H54 (cell line): ENCODE measurements around the gene ELOA.
"Not testable (repeated sequence)": the region's sequence is repeated elsewhere in the genome, so short reads cannot be mapped to it uniquely, and the experiment has no call there.

Experiments
- DNase-seq: peaks from one replicate; pipeline ENCODE4 v3.0.0; 2011; ENCODE audit warnings: low spot score, mixed read lengths; ENCODE audit not compliant: insufficient read length
- FAIRE-seq: peaks from 3 replicates; lab custom pipeline; 2011; peaks lifted over from hg19 to GRCh38; lab: Jason Lieb, UNC
- POLR2A ChIP-seq: IDR thresholded peaks from 2 replicates; pipeline ENCODE4 v1.6.1; 2011; ENCODE audit warnings: low read depth, mild to moderate bottlenecking, low read length

The ELOA gene

DNA sequence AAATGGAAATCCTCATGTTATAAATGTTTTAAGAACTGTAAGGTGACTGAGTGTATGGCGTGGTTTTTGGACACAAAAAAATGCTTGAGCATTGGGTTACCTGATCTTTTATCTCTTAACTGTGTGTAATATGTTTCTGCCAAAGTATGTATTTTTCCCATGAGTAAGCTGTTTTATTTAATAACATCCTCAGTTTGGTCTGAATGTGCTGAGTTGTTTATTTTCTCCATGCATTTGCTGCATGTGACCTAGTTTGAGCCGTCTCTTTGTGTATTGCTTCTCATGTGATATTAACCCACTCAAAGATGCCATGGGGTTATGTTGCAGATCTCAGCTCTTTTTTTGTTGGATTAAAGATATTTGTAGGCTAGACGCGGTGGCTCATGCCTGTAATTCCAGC, 41.6 kb downstream of the ELOA start:
- TF ChIP-seq POLR2A: no peak
- DNase-seq (no peak), FAIRE-seq (no peak)

DNA sequence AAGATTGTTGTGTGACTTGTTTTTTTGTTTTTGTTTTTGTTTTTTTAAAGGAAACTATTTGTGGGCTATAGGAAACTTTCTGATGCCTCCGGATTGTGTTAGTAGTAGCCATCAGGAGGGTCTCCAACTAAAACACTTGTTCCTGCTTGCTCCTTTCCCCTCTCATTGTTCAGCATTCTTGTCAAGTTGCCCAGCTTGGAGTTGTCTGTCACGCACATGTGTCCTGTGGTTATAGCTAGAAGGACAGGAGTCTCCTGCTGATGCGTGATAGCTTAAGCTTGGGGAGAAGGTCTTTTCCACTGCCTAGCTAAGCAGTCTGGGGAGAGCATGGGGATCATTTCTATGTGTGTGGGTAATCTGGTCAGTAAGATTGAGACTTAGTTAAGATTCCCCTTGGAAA, 44.4 kb downstream of the ELOA start:
- no peak for FAIRE-seq
- no peak for DNase-seq
- TF ChIP-seq POLR2A: no peak

DNA sequence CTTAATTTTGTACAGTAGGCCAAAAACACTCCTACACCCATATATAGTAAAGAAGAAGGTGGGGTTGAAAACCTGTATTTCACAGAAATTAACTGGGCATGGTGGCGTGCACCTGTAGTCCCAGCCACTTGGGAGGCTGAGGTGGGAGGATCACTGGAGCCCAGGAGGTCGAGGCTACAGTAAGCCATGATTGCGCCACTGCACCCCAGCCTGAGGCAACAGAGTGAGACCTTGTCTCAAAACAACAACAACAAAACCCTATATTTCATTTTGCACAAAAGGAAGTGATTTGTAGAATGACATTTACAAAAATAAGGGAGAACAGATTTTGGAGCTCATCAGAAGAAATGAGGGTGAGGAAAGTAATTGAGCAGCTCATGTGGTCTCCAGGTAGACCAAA, 45.4 kb downstream of the ELOA start:
- no peak for TF ChIP-seq POLR2A
- FAIRE-seq: no peak

DNA sequence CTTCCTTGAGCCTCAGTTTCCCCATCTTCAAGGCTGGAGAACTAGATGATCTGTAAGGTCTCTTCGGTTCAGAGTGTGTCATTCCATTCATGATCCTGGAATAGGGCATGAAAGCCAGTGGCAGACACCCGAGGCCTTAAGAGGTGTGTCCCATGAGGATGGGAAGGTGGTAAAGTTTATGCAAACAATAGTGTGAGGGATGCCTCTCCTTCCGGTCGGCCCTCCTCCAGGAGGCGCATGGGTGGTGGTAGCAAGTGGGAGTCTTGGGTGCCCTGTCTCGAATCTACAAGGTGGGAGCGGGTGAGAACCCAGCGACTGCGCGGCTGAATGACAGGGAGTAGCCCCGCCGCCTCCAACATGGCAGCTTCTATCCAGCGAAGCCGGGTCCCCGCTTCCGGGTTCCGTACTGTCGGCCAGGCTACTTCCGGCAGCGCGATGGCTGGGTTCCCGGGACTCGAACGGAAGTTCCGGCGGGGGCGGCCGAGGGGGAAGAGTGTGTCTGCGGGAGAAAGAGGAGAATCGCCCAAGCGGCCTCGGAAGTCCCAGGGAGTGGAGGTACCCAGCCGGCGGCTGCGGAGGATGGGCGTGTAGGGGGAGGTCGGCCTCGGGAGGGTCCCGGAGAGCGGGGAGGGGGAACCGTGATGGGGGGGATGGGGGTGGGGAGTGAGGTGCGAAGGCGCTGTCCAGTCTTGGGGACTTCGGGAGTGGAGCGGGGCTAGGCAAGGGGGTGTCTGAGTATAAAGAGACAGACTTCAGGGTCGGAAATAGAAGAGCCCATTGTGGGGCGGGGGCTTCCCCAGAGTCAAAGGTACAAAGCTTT, 47.6 kb downstream of the ELOA start, which contains the start of gene LYPLA2:
LYPLA2 (plus strand) TSS at position 450 of the 820 bp plus-strand sequence. CDS start 1,538 bp downstream, outside the sequence.
- TF ChIP-seq POLR2A: peak; percentile 42; the same call in 1 of the 2 replicates
- no peak for FAIRE-seq
- peak; percentile 73 for DNase-seq

More for the DNA sequence above, 45.4 kb downstream of the ELOA start:
- DNase-seq: no peak

DNA sequence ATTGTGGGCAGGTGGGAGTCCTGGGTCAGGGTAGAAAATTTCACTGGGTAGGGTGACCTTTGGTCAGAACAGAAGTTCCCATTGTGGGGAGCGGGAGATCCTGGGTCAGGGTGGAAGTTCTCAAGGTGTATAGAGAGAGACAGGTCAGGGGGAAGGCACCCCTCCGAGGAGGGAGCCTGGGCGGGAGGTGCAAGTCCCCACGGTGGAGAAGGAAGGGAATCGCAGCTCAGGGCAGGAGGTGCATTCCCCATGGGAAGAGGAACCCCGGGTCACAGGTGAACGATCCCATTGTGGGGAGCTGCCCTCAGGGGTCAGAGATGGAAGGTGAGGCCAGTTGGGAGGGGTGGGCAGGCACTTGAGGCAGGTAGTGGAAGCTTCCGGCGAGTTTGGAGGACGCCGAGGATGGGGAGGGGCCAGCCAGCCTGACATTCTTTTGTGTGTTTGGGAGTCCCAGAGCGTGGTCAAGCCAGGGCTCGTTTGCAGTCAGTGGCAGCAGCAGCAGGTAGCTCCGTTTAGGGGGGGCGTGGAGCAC, 48.3 kb downstream of the ELOA start:
- no peak for FAIRE-seq
- DNase-seq: no peak
- TF ChIP-seq POLR2A: no peak

DNA sequence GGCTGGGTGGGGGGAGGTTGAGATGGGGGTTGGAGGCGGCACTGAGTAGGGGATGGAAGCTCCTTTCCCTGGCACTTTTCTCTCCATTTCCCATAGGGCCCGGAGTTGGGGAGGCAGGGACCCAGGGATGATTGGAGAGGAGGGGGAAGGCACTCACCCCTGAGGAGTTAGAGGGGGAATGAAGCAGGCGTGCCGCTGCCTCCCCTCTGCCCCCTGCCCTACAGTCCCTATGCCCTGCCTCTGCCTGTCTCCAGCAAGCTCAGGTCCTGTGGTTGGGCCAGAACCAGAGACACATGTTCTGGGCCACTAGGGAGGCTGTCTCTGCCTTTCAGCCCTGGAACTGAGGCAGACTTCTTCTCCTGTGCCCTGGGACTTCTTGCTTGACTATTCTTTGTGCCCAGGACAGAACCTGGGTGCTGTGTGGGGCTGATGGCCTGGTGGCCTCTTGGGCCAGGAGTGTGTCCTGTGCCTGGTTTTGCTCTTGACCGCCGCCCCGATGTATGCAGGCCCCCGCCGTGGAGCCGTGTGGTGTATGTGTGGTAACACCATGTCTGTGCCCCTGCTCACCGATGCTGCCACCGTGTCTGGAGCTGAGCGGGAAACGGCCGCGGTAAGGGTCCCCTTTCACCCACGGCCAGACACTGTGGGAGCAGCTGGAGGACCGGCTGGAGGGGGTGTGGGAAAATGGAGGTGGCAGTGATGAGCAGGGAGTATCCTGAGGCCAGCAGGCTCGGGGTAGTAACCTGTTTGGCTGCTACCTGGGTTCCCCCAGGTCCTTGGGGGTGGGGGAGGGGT, 49.1 kb downstream of the ELOA start:
- DNase-seq (no peak), FAIRE-seq (no peak)
- TF ChIP-seq POLR2A: no peak

DNA sequence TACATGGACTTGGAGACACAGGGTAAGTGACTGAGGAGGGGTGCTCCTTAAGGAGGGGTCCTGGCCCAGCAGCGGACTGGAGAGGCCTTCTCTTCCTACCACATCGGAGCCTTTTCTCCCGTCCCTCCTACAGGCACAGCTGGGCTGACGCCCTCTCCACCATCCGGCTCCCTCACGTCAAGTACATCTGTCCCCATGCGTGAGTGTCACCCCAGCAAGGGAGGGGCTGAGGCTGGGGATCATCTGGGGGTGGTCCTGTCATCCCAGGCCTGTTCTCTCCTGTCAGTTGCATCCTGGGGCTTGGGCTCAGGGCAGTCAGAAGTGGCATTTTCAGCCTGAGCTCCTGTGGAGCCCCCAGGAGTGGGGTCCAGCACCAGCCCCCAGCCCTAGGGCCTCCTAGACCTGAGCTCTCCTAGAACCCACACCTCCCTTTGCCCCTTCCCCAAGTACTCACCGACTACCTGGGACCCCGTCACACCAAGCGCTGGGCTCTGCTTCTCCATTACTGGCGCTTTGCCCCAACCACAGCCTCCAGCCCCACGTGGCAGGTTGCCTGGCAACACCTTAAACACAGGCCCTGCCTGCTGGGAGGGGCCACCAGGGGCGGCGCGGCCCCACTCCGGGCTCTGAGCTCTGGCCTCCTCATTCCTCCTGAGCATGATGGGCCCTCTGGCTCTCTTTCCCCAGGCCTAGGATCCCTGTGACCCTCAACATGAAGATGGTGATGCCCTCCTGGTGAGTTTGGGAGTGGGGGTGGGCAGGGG, 49.9 kb downstream of the ELOA start:
- FAIRE-seq: no peak

DNA sequence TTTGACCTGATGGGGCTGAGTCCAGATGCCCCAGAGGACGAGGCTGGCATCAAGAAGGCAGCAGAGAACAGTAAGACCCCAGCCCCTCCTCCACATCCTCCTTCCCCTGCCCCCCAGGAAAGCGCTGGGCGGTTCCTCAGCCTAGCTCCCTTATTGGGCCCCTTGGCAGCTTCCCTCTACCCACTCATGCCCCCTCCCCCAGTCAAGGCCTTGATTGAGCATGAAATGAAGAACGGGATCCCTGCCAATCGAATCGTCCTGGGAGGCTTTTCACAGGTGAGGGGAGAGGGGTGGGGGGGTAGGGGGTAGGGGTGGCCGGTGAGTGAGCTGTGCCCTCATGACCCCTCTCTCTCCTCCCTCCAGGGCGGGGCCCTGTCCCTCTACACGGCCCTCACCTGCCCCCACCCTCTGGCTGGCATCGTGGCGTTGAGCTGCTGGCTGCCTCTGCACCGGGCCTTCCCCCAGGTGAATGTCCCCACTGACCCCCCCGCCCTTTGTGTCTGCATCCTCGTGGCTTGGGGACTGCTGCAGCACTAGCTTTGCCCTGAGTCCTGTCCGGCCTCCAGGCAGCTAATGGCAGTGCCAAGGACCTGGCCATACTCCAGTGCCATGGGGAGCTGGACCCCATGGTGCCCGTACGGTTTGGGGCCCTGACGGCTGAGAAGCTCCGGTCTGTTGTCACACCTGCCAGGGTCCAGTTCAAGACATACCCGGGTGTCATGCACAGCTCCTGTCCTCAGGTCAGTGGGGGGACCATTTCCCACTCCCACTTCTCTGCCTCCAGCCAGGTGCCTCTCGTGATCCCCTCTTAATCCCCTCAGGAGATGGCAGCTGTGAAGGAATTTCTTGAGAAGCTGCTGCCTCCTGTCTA, 50.8 kb downstream of the ELOA start:
- DNase-seq (no peak), FAIRE-seq (no peak)
- TF ChIP-seq POLR2A: no peak

More for the DNA sequence above, 49.9 kb downstream of the ELOA start:
- DNase-seq: no peak
- TF ChIP-seq POLR2A: no peak

DNA sequence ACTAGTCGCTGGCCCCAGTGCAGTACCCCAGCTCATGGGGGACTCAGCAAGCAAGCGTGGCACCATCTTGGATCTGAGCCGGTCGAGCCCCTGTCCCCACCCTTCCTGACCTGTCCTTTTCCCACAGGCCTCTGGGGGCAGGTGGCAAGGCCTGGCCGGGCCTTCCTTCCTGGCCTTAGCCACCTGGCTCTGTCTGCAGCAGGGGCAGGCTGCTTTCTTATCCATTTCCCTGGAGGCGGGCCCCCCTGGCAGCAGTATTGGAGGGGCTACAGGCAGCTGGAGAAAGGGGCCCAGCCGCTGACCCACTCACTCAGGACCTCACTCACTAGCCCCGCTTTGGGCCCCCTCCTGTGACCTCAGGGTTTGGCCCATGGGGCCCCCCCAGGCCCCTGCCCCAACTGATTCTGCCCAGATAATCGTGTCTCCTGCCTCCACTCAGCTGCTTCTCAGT, 51.5 kb downstream of the ELOA start:
- not testable (repeated sequence) for FAIRE-seq, DNase-seq

DNA sequence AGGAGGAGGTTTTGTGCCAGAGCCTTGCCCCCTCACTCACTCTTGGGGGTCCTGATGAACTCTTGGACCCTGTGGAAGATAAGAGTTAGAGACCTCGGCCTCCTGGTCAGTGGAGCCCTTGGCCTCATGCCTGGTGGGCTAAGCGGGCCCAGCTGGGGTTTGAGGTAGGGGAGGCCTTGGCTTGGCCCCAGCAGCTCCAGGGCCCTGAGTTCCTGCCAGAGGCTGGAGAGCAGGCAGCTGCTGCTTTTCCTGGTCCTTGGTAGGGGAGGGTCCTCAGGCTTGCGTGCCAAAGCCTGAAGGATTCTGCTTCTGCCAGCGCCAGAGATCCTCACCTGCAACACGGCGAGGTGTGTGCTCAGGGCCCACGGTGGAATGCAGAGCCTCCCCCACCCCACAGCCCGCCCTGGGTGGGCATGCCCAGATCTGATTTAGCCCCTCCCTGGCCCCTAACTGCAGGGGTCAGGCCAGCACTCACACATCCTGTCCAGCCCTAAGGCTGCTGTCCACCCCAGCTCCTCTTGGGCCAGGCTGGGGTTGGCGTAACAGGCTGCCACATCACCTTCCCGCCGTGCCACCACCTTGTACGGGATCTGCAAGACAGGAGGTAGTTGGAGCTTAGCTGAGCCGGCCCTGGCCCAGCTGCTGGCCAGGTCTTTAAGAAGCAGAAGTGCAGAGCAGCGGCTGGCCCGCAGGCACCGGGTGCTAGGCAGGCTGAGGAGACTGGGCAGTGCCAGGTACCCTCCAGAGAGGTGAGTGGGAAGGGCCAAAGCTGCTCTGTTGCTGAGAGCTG, 52.6 kb downstream of the ELOA start:
- TF ChIP-seq POLR2A: no peak
- DNase-seq: no peak
- FAIRE-seq: no peak

DNA sequence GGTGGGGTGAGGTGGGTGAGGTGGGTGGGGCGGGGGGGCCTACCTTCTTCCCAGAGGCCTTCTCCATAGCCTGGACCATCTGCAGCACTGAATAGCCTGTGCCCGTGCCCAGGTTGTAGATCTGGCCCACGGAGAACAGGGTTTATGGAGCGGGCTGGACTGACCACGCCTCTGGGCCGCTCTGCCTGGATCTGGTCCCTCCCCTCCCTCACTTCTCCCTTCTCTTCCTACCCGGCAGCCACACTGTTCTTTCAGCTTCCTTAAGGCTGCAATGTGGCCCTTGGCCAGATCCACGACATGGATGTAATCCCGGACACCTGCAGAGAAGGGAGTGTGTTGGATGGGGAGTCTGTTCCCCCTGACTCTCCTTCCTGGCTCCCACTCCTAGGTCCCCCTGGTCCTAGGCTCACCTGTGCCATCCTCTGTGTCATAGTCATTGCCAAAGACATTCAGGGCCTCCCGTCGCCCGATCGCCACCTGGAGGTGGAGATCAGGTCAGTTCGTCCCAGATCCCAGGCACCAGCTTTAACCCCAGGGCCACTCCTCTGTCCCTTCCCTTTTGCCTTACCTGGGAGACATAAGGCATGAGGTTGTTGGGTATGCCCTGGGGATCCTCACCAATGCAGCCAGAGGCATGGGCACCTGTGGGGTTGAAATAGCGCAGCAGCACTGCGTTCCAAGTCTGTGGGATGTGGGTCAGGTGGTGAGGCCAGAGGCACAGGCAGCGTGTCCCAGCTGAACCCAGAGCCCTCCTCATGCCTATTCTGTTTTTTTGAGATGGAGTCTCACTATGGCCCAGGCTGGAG, 53.4 kb downstream of the ELOA start:
- DNase-seq: no peak

More for the DNA sequence above, 53.4 kb downstream of the ELOA start:
- no peak for FAIRE-seq
- TF ChIP-seq POLR2A: no peak
